ENCODE data around the gene COA7.

The COA7 gene

GRCh38 chr1:52660807-52661206 is 37.3 kb downstream of the COA7 start:
- TF ChIP-seq ZFX (IDR thresholded peaks at IDR 0.05; ENCODE audit: borderline replicate concordance) (no peak), CTCF (IDR thresholded peaks at IDR 0.05) (no peak)
- H3K27ac ChIP-seq = no peak overlapping the region

- TF ChIP-seq ZFX (IDR thresholded peaks at IDR 0.05; ENCODE audit: borderline replicate concordance) (no peak), CTCF (IDR thresholded peaks at IDR 0.05) (no peak)
- H3K27ac ChIP-seq = no peak overlapping the region
Observed at GRCh38 chr1:52659851-52660596, 38.1 kb downstream of the COA7 start.

GRCh38 chr1:52659356-52659755 is 38.8 kb downstream of the COA7 start:
- TF ChIP-seq CTCF (IDR thresholded peaks at IDR 0.05) = no peak
- TF ChIP-seq ZFX (IDR thresholded peaks at IDR 0.05; ENCODE audit: borderline replicate concordance) = no peak
- no peak overlapping the region for H3K27ac ChIP-seq

GRCh38 chr1:52658795-52659194 is 39.4 kb downstream of the COA7 start:
- no peak for TF ChIP-seq ZFX (IDR thresholded peaks at IDR 0.05; ENCODE audit: borderline replicate concordance)
- no peak for TF ChIP-seq CTCF (IDR thresholded peaks at IDR 0.05)

GRCh38 chr1:52657702-52658101 is 40.4 kb downstream of the COA7 start:
- no peak overlapping the region for H3K27ac ChIP-seq
- TF ChIP-seq CTCF (IDR thresholded peaks at IDR 0.05) (no peak), ZFX (IDR thresholded peaks at IDR 0.05; ENCODE audit: borderline replicate concordance) (no peak)

More at GRCh38 chr1:52658795-52659194, 39.4 kb downstream of the COA7 start:
- no peak overlapping the region for H3K27ac ChIP-seq

GRCh38 chr1:52654063-52654462 is 44.1 kb downstream of the COA7 start:
- TF ChIP-seq CTCF (IDR thresholded peaks at IDR 0.05) = no peak

GRCh38 chr1:52653207-52653849 is 44.8 kb downstream of the COA7 start:
- H3K27ac ChIP-seq = no peak overlapping the region

More at GRCh38 chr1:52654063-52654462, 44.1 kb downstream of the COA7 start:
- H3K27ac ChIP-seq = no peak overlapping the region

More at GRCh38 chr1:52653207-52653849, 44.8 kb downstream of the COA7 start:
- TF ChIP-seq CTCF (IDR thresholded peaks at IDR 0.05) = no peak
- no peak for TF ChIP-seq ZFX (IDR thresholded peaks at IDR 0.05; ENCODE audit: borderline replicate concordance)
